GM18858 (cell line): ENCODE measurements around the gene HPS1.

ENCODE experiments used
- ATAC-seq: cut with Tn5 transposase; IDR thresholded peaks from one replicate; pipeline ENCODE4 v1.9.1; 2021; ENCODE audit not compliant: unreplicated experiment

HPS1 gene

GRCh38 chr10:98370831-98371820 is 75.6 kb downstream of the HPS1 start:
- no peak for ATAC-seq

GRCh38 chr10:98369801-98370200 is 76.9 kb downstream of the HPS1 start:
- ATAC-seq = no peak

- ATAC-seq = no peak
Measured at GRCh38 chr10:98368644-98369043, 78.1 kb downstream of the HPS1 start.

GRCh38 chr10:98367604-98368451 is 78.9 kb downstream of the HPS1 start:
- ATAC-seq = no peak
